ENCODE measurements around the gene YPEL3.

The YPEL3 gene

GRCh38 chr16:30110661-30111060, 14.6 kb upstream of the YPEL3 start:
- no peak overlapping the region for H3K27ac ChIP-seq
- TF ChIP-seq ZFX (IDR thresholded peaks at IDR 0.05), result no peak
- TF ChIP-seq, protein P1, sequence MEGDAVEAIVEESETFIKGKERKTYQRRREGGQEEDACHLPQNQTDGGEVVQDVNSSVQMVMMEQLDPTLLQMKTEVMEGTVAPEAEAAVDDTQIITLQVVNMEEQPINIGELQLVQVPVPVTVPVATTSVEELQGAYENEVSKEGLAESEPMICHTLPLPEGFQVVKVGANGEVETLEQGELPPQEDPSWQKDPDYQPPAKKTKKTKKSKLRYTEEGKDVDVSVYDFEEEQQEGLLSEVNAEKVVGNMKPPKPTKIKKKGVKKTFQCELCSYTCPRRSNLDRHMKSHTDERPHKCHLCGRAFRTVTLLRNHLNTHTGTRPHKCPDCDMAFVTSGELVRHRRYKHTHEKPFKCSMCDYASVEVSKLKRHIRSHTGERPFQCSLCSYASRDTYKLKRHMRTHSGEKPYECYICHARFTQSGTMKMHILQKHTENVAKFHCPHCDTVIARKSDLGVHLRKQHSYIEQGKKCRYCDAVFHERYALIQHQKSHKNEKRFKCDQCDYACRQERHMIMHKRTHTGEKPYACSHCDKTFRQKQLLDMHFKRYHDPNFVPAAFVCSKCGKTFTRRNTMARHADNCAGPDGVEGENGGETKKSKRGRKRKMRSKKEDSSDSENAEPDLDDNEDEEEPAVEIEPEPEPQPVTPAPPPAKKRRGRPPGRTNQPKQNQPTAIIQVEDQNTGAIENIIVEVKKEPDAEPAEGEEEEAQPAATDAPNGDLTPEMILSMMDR (conservative IDR thresholded peaks at IDR 0.05), result no peak

- H3K27ac ChIP-seq, result no peak overlapping the region
- TF ChIP-seq, protein P1 (conservative IDR thresholded peaks at IDR 0.05), result no peak
- no peak for TF ChIP-seq ZFX (IDR thresholded peaks at IDR 0.05)
These were observed 12.2 kb upstream of the YPEL3 start for GRCh38 chr16:30108059-30108850.

DNA sequence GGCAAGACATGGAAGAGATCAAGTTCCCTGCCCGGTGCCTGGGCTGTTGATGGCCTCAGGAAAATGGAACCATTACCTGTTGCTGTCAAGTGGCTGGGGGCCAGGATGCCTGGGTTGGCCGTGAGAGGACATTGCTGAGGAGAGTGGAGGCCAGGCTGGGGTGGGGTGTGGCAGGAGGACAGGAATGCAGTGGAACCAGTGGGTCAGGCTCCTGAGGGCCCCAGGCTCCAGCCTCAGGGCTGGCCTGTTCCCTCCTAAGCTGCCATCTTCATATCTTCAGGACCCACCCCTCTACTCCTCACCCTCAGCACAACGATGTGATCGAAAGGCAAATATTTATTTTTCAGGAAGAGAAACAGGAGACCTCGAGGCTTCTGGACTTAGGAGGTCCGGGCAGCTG, 8.5 kb upstream of the YPEL3 start:
- peak overlapping the region; percentile 17 for H3K27ac ChIP-seq
- TF ChIP-seq ZFX (IDR thresholded peaks at IDR 0.05), result no peak
- TF ChIP-seq, protein P1 (conservative IDR thresholded peaks at IDR 0.05), result no peak

- TF ChIP-seq, protein P1 (conservative IDR thresholded peaks at IDR 0.05), result no peak
- TF ChIP-seq ZFX (IDR thresholded peaks at IDR 0.05), result no peak
- peak overlapping the region; percentile 17 for H3K27ac ChIP-seq
These were observed 8.1 kb upstream of the YPEL3 start for GRCh38 chr16:30104090-30104489.

DNA sequence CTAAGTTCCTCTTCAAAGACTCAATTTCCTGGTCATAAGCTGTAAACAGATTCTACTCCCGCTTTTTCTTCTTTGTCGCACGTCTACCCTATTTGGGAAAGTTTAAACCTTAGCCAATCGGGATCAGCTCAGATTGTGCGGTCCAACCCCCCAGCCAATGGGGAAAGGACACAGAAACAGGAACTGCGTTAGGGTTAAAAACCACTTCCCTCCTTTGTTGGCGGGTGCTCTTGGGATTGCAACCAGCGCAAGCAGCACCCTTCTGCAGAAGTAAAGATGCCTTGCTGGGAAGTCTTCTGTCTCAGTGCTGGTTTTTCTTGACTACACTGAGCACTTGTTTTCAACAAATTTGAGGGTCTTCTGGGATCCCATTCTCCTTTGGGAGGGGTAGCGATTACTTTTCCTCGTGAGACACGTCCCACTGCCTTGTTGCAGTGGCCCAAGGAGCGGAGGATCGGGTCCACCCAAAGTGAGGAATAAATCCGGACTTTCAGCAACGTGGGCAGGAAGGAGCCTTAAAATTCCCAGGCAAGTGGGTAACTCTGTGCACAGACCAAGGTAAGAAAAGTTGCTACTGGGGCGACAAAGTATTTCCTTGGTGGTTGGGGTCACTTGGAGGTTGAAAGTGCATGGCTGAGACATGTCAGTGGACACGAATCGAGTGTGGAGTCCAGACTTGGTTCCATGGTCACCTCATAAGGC, 1.0 kb upstream of the YPEL3 start:
- H3K27ac ChIP-seq, result peak overlapping the region; percentile 61
- TF ChIP-seq, protein P1 (conservative IDR thresholded peaks at IDR 0.05), result no peak
- TF ChIP-seq ZFX (IDR thresholded peaks at IDR 0.05), result no peak

DNA sequence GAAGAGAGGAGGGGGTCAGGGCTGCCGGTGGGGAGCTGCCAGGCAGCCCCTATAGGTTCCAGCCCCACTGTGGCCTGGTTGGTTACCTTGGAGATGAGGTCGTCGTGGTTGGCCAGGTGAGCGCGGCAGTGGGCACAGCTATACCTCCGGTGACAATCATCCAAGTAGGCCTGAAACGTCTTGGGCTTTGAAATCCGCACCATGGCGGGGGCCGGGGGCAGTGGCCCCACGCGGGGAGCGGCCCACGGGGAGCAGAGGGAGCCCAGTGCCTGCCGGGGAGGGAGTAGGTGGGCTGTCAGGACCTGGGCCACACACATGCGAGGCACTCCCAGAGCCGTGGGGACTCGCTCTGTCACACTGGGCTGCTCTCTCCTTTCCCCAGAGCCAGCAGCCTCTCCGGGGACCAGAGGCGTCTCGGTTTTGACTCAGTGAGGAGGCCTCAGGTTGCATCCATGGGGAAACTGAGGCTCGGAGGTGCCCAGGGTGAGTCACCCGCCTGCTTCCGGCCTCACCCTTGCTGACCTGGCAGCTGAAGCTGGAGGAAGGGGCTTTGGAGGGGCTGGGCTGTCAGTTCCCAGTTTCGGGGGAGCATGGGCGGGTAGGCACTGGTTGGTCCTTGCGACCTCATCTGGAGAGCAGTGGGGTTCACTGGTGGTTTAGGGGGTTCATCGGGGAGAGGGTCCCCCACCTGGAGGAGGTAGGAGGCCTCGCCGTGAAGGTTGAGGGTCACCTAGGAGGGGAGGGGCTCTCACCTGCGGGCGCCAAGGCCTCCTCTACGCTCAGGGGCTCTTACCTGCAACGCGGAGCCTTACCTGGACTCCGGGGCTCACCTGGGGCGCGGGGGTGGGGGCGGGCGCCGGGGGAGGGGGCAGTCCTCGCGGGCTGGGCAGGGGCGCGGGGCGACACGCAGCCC, 591 bp downstream of the YPEL3 start:
- TF ChIP-seq, protein P1 (conservative IDR thresholded peaks at IDR 0.05), result no peak
- TF ChIP-seq ZFX (IDR thresholded peaks at IDR 0.05), result no peak
- peak overlapping the region; percentile 61 for H3K27ac ChIP-seq

All from C4-2B (cell line).